GM19099 (cell line): ENCODE results near the gene NUDCD3.

Source experiments
- POLR2A ChIP-seq: IDR thresholded peaks from 3 replicates; pipeline ENCODE4 v1.6.1; 2011; ENCODE audit warnings: low read depth; ENCODE audit not compliant: insufficient read length; ENCODE audit errors: extremely low read depth

NUDCD3 gene

GRCh38 chr7:44367475-44368043 lies 122.9 kb downstream of the NUDCD3 start:
- no peak for TF ChIP-seq POLR2A

GRCh38 chr7:44366986-44367385 lies 123.5 kb downstream of the NUDCD3 start:
- TF ChIP-seq POLR2A: no peak

- no peak for TF ChIP-seq POLR2A
Observed at GRCh38 chr7:44353668-44354067, 136.8 kb downstream of the NUDCD3 start.

GRCh38 chr7:44348851-44349781 lies 141.3 kb downstream of the NUDCD3 start:
- TF ChIP-seq POLR2A: no peak

GRCh38 chr7:44348300-44348699 lies 142.2 kb downstream of the NUDCD3 start:
- no peak for TF ChIP-seq POLR2A

- no peak for TF ChIP-seq POLR2A
Observed at GRCh38 chr7:44347546-44348114, 142.8 kb downstream of the NUDCD3 start.

- TF ChIP-seq POLR2A: no peak
Observed at GRCh38 chr7:44346063-44346462, 144.4 kb downstream of the NUDCD3 start.

- TF ChIP-seq POLR2A: no peak
Observed at GRCh38 chr7:44341401-44341800, 149.1 kb downstream of the NUDCD3 start.

GRCh38 chr7:44338600-44338999 lies 151.9 kb downstream of the NUDCD3 start:
- no peak for TF ChIP-seq POLR2A

GRCh38 chr7:44336491-44336890 lies 154.0 kb downstream of the NUDCD3 start:
- no peak for TF ChIP-seq POLR2A

GRCh38 chr7:44335184-44335583 lies 155.3 kb downstream of the NUDCD3 start:
- TF ChIP-seq POLR2A: no peak

- TF ChIP-seq POLR2A: no peak
Observed at GRCh38 chr7:44334734-44335097, 155.7 kb downstream of the NUDCD3 start.

- no peak for TF ChIP-seq POLR2A
Observed at GRCh38 chr7:44333911-44334733, 156.3 kb downstream of the NUDCD3 start.

- TF ChIP-seq POLR2A: no peak
Observed at GRCh38 chr7:44331682-44332081, 158.8 kb downstream of the NUDCD3 start.

GRCh38 chr7:44330331-44330730 lies 160.1 kb downstream of the NUDCD3 start:
- no peak for TF ChIP-seq POLR2A

GRCh38 chr7:44329888-44330287 lies 160.6 kb downstream of the NUDCD3 start:
- TF ChIP-seq POLR2A: no peak
